Measurements from ENCODE around the gene ARL5B. TPM values are rescaled to one million over a fixed set of nuclear protein-coding genes. Genes with fewer than 3 reads are reported as not detected.

Gene ARL5B
- total RNA-seq, 1 donor from 2014 or later = 22.9 TPM

DNA sequence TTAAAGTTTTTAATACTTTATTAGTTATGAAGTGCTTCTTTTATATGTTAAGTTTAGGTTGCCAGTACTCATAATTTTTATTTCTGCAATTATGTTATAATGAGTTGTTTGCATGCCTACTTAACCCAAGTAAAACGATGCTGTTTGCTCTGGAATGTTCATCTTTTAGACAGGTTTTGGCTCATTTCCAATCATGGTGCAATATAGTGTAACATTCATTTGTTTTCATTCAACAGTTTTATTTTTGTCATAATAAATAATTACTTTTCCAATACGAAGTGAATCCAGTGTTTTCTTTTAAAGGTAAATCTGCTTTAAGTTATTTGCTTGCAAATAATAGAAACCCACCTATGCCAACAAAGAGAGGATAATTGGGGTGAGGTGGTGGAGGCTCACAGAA lies 22.1 kb downstream of the ARL5B start:
- Mint-ChIP-seq H3K27me3 (ENCODE audit: unreplicated experiment) (no peaks in the 10 kb centered on the region), H3K9me3 (ENCODE audit: unreplicated experiment) (no peaks in the 10 kb centered on the region), H3K36me3 (ENCODE audit: low read depth, unreplicated experiment) (no peaks in the 10 kb centered on the region), H3K27ac (ENCODE audit: unreplicated experiment) (no peak overlapping the region), H3K4me3 (ENCODE audit: unreplicated experiment) (no peak overlapping the region), H3K4me1 (ENCODE audit: unreplicated experiment) (no peaks in the 10 kb centered on the region)
- TF ChIP-seq, protein P1, sequence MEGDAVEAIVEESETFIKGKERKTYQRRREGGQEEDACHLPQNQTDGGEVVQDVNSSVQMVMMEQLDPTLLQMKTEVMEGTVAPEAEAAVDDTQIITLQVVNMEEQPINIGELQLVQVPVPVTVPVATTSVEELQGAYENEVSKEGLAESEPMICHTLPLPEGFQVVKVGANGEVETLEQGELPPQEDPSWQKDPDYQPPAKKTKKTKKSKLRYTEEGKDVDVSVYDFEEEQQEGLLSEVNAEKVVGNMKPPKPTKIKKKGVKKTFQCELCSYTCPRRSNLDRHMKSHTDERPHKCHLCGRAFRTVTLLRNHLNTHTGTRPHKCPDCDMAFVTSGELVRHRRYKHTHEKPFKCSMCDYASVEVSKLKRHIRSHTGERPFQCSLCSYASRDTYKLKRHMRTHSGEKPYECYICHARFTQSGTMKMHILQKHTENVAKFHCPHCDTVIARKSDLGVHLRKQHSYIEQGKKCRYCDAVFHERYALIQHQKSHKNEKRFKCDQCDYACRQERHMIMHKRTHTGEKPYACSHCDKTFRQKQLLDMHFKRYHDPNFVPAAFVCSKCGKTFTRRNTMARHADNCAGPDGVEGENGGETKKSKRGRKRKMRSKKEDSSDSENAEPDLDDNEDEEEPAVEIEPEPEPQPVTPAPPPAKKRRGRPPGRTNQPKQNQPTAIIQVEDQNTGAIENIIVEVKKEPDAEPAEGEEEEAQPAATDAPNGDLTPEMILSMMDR (IDR thresholded peaks at IDR 0.05; ENCODE audit: unreplicated experiment) = no peak
- DNase-seq (ENCODE audit: low spot score) = no peak

GRCh38 chr10:18681971-18682411 lies 22.8 kb downstream of the ARL5B start:
- Mint-ChIP-seq H3K27ac (ENCODE audit: unreplicated experiment) (no peak overlapping the region), H3K36me3 (ENCODE audit: low read depth, unreplicated experiment) (no peaks in the 10 kb centered on the region), H3K9me3 (ENCODE audit: unreplicated experiment) (no peaks in the 10 kb centered on the region)

GRCh38 chr10:18683427-18683826 lies 24.2 kb downstream of the ARL5B start:
- TF ChIP-seq, protein P1 (IDR thresholded peaks at IDR 0.05; ENCODE audit: unreplicated experiment) = no peak
- Mint-ChIP-seq H3K27ac (ENCODE audit: unreplicated experiment) (no peak overlapping the region), H3K4me3 (ENCODE audit: unreplicated experiment) (no peak overlapping the region), H3K36me3 (ENCODE audit: low read depth, unreplicated experiment) (no peaks in the 10 kb centered on the region), H3K9me3 (ENCODE audit: unreplicated experiment) (no peaks in the 10 kb centered on the region), H3K27me3 (ENCODE audit: unreplicated experiment) (no peaks in the 10 kb centered on the region), H3K4me1 (ENCODE audit: unreplicated experiment) (no peaks in the 10 kb centered on the region)
- no peak for DNase-seq (ENCODE audit: low spot score)

More at GRCh38 chr10:18681971-18682411, 22.8 kb downstream of the ARL5B start:
- TF ChIP-seq, protein P1 (IDR thresholded peaks at IDR 0.05; ENCODE audit: unreplicated experiment) = no peak
- DNase-seq (ENCODE audit: low spot score) = no peak
- H3K27me3 Mint-ChIP-seq (ENCODE audit: unreplicated experiment) = no peaks in the 10 kb centered on the region
- H3K4me1 Mint-ChIP-seq (ENCODE audit: unreplicated experiment) = no peaks in the 10 kb centered on the region
- no peak overlapping the region for H3K4me3 Mint-ChIP-seq (ENCODE audit: unreplicated experiment)

- Mint-ChIP-seq H3K27me3 (ENCODE audit: unreplicated experiment) (no peaks in the 10 kb centered on the region), H3K4me1 (ENCODE audit: unreplicated experiment) (no peaks in the 10 kb centered on the region), H3K4me3 (ENCODE audit: unreplicated experiment) (no peak overlapping the region), H3K9me3 (ENCODE audit: unreplicated experiment) (no peaks in the 10 kb centered on the region), H3K27ac (ENCODE audit: unreplicated experiment) (no peak overlapping the region), H3K36me3 (ENCODE audit: low read depth, unreplicated experiment) (no peaks in the 10 kb centered on the region)
- TF ChIP-seq, protein P1 (IDR thresholded peaks at IDR 0.05; ENCODE audit: unreplicated experiment) = no peak
- no peak for DNase-seq (ENCODE audit: low spot score)
Measured at GRCh38 chr10:18684416-18684815, 25.2 kb downstream of the ARL5B start.

GRCh38 chr10:18684953-18685352 lies 25.7 kb downstream of the ARL5B start:
- H3K9me3 Mint-ChIP-seq (ENCODE audit: unreplicated experiment) = no peaks in the 10 kb centered on the region
- H3K4me1 Mint-ChIP-seq (ENCODE audit: unreplicated experiment) = no peaks in the 10 kb centered on the region
- no peak overlapping the region for H3K27ac Mint-ChIP-seq (ENCODE audit: unreplicated experiment)

More at GRCh38 chr10:18684953-18685352, 25.7 kb downstream of the ARL5B start:
- Mint-ChIP-seq H3K36me3 (ENCODE audit: low read depth, unreplicated experiment) (no peaks in the 10 kb centered on the region), H3K4me3 (ENCODE audit: unreplicated experiment) (no peak overlapping the region), H3K27me3 (ENCODE audit: unreplicated experiment) (no peaks in the 10 kb centered on the region)
- DNase-seq (ENCODE audit: low spot score) = no peak
- TF ChIP-seq, protein P1 (IDR thresholded peaks at IDR 0.05; ENCODE audit: unreplicated experiment) = no peak
